NCI-H2196 (cell line): Measurements from ENCODE around the gene PRKACA.
"Not testable (repeated sequence)": the region's sequence is repeated elsewhere in the genome, so short reads cannot be mapped to it uniquely, and the experiment has no call there.

ENCODE experiments used
- DNase-seq: peaks from one replicate; lab custom pipeline; 2025; ENCODE audit not compliant: unreplicated experiment; lab: John Stamatoyannopoulos, UW

The PRKACA gene

DNA sequence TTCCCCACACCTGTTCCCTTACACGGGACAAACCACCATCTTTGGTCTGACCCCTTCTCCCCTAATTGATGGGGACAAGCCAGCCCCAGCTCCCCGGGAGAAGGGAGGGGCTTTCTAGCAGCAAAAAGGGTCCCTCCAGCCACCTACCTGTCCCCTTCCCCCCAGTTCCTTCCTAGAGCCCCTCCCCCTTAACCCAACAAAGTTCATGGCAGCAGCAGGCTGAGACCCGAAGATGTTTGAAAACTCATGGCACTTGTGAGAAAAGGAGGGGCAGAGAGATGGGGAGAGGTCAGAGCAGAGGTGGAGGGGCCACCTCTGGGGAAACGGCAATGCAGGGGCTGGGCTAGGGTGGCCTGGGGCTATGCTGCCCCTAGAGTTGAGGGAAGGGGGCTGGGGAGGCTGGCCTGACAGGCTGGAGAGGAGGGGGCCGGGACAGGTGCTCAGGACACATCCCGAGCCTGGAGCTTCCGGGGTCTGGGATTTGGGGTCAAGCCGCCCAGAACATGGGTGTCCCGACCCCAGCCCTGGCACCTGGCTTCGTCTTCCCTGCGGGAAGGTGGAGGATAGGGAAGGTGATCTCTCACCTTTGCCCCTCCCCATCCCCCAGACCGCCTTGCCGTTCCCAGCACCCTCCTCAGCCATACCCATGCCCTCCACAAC, 31.3 kb upstream of the PRKACA start:
- no peak for DNase-seq

DNA sequence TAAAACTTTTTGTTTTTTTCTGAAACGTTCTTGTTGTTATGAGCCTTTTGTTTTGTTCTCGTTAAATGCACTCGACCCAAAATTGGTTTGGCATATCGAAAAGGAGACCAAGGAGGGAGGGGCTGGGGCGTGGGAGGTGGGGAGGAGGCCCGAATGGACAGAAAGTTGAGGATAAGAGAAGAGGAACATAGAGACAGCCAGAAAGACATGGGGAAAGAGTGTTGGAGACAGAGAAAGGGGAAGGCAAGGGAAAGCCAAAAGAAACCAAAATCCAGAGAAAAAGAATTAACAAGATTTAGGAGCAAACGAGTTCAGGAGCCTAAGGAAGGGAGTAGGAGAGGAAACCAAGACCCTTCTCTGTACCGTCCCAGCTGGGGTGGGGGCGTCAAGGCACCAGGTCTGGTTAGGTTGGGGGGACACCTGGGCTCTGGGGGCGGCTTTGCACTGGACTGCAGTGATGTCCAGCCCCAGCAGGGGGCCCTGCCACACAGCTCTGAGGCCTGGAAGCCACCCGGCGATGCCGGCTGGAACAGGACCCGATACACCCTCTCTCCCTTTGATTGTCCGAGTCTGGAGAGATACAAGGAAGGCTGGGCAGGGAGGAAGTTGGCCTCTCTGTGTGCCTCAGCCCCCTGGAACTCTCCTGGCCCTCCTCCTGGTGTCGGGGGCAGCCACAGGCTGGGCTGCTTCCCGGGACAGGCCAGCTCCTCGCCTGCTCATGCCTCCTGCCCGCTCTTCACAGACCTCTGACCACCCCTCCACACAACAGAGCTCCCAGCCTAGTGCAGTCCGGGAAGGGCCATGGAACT, 30.4 kb upstream of the PRKACA start:
- peak; percentile 68 for DNase-seq

DNA sequence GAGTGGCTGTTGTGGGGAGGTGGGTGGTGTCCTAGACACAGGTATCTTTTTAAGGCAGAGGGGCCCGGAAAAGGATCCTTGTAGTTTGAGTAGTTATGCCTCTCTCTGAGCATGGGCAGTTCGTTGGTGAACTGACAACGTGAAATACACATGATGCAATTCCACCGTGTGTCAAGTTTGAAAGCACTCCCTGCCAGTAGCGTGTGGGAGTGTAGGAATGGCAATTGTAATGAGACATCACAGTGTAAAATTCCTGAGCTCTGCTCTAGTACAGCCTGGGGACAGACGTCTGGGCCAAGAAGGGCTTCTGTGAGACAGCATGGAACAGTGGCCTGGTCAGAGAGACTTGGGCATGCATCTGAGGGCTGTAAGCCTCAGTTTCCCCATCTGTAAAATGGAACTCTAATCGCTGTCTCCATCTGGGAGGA, 29.2 kb upstream of the PRKACA start:
- DNase-seq: no peak

DNA sequence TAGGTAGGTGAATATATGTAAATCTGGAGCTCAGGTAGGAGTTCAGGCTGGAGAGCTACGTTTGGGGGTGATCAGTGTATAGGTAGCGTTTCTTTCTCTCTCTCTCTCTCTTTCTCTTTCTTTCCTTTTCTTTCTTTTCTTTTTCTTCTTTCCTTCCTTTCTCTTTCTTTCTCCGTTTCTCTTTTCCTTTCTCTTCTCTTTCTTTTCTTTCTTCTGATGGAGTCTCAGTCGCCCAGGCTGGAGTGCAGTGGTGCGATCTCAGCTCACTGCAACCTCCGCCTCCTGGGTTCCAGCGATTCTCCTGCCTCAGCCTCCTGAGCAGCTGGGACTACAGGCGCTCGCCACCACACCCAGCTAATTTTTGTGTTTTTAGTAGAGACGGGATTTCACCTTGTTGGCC, 28.6 kb upstream of the PRKACA start:
- not testable (repeated sequence) for DNase-seq

DNA sequence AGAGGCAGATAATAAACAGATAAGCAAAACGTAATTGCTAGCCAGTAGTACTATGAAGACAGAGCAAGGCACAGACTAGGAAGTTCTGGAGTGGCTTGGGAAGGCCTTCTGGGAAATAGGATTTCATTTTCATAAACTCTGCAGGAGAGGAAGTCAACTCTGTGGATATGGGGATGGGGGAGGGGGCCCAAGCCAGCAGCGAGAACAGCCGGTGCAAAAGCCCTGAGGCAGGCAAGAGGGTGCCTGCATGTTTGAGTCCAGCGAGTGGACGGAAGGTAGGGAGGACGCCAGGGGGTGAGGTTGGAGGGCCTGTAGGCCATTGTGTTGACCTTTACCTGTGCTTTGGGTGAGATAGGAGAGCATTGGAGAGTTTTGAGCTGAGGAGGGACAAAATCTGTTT, 27.8 kb upstream of the PRKACA start:
- DNase-seq: no peak

DNA sequence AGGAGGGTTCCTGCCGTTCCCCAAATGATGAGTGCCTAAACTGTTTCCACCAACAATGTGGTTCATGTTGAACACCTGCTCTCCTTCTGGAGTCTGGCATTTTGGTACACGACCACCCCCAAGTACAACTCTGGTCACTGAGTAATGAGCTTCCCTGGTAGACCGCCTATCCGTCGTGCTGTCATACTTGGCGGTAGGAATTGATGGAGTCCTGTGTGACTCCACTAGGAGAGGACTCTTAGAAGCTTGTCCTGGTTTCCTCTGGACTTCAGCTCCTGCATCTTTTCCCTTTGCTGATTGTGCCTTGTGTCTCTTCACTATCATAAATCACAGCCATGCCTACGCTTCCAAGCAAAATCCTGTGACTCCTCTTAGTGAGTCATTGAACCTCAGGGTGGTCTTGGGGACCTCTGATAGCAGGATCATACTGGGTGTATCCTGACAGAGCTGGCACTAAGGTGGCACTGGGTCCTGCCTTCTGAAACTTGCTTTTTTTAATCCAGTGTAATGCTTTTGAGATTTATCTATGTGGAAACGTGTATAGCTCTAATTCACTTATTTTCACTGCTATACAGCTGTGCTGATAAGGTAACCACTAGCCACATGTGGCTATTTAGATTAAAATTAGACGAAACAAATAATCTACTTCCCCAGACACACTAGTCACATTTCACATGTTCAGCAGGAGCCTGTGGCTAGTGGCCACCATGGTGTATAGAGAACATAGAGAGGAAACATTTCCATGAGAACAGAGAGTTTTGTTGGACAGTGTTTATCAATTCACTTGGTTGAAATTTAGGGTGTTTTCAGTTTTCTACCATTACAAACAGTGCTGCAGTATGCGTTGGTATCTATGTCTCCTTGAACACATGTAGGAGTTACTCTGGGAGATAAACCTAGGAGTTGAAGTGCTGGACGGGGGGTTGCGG, 25.0 kb upstream of the PRKACA start:
- no peak for DNase-seq

DNA sequence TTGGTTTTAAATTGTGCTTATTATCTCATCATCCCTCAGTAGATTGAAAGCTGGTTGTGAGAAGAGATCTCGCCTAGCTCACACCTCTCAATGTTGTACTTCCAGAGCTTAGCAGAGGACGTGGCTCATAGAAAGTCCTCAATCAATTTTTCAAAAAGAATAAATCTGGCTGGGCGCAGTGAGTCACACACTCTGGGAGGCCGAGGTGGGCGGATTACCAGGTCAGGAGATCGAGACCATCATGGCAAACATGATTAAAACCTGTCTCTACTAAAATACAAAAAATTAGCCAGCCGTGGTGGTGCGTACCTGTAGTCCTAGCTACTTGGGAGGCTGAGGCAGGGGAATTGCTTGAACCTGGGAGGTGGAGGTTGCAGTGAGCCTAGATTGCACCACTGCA, 23.5 kb upstream of the PRKACA start:
- no peak for DNase-seq

DNA sequence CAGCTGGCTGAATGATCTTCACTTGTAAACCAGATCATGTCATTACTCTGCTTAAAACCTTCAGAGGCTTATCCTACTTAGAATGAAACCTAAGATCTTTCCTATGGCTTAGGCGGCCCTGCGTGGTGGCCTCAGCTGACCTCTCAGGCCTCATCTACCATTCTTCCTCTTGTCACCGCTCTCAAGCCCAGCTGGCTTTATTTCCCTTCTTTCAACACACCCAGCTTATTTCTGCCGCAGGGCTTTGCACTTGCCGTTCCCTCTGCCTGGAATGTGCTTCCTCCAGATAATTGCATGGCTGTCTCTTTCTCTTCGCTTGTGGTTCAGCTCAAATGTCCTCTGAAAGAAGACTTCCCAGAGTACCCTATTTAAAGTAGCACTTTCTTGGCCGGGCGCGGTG, 22.4 kb upstream of the PRKACA start:
- DNase-seq: no peak

DNA sequence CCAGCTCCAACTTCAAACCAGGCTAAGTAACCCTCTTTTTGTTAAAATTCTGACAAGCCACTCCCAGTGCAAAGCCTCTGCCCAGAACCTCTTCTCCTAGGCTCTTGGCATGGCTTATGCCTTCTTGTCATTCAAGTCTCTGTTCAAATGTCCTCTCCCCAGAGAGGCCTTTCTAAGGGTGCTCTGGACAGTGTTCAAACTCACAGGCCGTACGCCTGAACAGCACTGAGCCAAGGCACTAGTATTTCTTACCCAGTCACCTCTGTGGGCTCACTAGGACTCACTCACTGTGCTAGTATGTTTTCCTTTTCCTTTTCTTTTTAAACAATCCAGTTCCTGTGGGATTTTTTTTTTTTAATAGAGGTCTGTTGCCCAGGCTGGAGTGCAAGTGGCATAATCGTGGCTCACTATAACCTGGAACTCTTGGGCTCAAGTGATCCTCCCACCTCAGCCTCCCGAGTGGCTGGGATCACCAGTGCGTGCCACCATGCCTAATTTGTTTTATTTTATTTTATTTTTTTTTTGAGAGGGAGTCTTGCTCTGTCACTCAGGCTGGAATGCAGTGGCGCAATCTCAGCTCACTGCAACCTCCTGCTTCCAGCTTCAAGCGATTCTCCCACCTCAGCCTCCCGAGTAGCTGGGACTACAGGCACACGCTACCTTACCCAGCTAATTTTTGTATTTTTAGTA, 21.2 kb upstream of the PRKACA start:
- DNase-seq: no peak

DNA sequence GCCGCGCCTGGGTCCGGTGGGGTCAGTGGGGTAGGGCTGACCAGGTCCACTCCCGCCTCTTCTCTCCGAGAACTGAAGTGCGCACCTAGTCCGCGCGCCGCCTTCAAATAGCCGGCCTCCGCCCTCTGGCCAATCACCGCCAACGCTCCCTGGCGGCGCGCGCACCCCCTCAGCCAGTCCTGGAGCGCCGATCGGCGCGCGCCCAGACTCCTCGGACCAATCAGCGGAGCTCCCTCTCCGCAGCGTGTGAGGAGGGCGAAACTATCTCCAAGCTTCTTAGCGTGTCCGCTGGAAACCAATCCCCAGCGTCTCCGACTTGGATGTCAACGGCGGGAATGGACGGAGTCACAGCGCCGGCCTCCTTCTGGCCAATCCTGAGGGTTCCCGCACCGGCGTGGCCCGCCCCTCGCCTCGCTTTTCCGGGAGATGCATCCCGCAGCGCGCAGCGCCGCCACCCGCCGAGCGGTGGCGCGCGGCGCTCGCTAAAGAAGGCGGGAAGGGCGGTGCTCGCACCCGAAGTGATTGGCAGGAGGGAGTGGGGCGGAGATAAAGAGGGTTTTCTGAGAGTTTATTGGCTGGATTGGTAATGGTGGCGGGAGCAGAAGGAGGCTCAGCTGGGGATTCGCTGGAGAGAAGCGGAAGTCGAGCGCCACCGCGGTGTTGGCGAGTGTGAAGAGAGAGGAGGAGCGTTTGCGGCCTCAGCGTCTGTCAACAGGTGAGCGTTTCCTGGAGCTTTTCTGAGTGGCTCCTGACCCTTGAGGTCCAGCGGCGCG, 19.1 kb upstream of the PRKACA start, which contains the start of gene ASF1B:
Gene ASF1B (minus strand): TSS at position 81 of the 773 bp plus-strand sequence. CDS start 133 bp downstream, outside the sequence.
- peak; percentile 99 for DNase-seq

DNA sequence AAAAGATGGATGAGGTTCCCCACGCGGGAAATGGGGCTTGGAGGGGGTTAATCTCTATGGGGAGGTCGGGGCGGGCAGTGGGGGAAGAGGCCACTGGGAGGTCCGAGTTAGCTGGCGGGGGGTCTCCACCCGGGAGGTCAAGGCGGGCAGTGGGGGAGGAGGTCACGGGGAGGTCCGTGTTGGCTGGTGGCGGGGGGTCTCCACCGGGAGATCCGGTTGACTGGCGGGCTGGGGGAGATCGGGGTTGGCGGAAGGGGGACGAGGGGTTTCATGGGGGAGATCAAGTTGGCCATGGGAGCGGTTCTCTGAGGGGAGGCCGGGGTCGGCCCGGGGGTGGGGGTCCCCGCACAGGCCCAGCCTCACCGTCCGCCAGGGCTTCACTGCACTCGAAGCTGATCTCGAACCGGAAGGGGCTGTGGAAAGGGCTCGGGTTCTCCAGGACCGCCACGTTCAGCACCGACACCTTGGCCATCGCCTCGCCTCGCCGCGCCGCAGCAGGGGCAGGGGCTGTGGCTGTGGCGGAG, 18.5 kb upstream of the PRKACA start:
- no peak for DNase-seq

DNA sequence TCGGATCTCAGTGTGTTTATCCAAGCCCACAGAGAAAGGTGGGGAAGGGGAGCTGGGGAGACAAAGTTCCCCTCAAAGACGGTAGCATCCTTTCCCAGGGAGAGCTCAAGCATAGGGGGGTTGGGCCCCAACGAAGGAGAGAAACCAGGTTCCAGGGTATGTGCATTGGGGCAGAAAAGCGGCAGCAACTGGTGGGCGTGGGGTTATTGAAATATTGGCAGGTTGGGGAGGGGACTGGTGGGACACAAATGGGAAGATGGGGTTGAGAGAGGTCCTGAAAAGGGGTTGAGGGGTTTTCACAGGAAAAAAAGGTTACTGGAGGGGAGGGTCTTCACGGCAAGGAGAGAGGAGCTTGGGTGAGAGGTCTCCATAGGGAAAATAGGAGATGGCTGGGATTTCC, 17.8 kb upstream of the PRKACA start:
- DNase-seq: no peak

DNA sequence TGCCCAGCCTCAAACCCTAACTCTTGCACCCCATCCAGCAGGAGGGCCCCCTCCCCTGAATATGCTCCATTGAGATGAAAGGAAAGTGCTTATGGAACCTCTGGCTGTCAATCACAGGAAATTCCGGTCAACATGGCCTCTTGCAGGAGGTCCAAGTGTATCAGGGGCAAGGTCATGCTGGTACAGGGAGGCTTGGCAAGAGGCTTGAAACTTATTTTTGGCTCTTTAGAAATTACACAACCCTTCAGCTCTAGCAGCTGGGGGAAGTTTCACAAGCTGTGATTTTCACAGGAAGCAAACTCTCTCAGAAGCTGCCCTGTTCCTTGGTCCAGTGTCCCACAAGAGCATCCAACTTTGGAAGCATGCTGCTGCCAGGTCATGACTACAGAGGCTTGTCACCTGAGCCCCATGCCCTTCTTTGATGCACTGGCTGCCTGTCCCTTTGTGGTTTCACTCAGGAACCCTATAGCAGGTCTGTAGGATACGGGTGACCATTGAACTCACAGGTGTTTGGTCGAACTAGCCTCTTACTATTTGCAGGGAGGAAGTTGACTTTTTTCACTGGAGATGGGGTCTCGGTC, 10.5 kb upstream of the PRKACA start:
- DNase-seq: no peak

DNA sequence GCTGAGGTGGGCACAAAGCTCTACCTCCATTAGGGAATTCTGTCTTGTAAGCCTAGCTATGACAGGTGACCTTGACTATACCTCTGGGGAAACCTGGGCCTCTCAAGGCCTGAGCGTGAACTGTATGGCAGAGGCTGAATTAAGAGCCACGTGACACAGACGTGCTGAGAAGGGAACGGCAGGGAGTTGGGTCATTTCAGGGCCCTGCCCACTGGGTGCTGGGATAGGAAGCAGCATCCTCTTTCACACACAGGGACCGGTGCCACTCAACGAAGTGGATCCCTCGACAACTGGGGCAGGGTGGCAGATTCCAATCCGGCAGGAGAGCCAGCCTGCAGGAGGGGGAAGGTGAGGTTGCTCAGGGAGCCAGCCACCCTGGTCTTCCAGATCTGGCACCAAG, 9.6 kb upstream of the PRKACA start:
- DNase-seq: no peak

DNA sequence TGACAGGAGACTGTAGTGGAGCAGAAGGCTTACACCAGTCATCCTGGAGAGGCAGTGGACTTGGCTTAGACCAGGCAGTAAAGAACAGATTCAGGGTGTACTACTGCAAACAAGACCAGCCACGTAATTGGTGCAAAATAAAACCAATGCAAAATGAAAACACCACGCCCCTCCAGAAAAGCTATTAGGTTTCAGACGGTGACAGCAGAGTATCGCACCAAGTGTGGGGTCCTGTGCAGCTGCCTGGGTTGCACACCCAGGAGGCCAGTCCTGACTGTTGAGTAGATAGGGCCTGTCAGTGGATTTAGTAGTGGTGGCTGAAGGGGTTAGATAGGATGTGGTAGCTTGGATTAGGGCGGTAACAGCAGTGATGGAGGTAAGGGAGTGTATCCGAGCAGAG, 5.4 kb upstream of the PRKACA start:
- DNase-seq: no peak

DNA sequence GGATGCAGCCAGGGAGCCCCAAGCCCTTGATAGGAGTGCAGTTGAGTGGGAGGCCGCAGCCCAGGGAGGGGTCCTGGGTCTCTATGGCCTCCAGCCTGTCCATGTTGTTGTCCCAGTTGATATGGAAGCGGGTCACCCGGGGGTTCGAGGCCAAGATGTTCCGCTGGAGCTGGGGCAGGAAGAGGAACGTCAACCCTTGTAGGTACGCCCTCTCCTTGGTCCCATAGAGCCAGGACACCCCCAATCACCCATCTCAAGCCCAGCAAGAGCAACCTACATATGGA, 2.9 kb upstream of the PRKACA start:
- DNase-seq: no peak

DNA sequence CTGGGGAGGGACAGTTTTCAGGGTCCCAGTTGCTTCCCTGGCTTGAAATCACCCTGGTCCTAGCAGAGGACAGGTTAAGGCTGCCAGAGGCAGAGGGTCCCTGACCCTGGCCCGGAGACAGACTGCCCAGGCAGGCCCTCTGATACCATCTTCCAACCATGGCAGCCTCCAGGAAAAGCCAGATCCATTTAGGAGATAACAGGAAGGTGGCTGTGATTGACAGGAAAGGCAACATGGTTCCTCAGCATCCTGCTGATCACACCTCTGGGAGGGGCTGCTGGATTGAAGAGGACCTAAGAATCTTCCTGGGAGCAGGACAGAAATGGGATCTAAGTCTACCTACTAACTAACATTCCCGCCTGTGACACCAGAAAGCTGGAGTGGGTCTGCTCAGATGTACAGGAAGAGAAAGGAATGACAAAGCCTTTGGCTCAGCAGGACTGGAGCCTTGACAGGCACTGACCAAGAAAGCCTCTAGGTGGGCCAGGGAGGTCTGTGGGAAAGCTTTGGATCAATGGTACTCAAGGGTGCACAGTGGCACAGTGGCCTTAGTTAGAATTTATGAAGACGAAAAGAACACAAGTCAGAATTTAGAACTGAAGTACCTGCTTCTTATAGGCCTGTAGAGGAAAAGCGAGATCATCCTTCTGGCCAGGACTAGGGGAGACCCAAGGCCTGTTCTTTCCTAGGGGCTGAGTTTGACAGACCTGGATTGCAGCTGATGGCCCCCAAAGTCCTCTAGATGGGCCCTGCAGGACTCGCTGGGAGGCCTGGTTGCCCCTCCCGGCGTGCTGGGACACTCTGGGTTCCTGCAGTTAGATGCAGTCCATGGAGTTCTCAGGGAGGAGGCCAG, 2.3 kb upstream of the PRKACA start:
- DNase-seq: no peak

DNA sequence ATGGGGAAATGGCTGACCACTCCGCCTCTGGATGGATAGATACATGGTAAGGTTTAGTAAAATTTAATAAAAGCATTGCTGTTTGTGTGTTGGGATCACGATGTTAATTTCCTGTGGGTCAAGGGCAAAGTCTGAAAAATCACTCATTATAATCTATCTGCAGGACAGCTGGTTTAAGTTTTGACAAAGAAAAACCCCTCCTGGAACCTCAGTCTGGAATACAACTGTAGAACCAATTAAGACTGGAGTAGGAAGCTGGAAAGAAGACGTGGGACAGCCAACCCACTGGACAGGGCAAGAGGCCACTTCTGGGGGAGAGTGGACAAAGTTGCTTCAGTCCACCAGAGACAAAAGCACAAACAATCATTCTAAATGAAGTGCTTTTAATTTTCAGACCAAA, 1.6 kb upstream of the PRKACA start:
- DNase-seq: no peak
